Esophagus squamous epithelium (tissue), 4 donors: ENCODE data around the gene SS18L1.

Experiments used
- CTCF ChIP-seq, 6 experiments: fragments of 450-650 bp in 4 of 6; fragments of 200-600 bp in 2 of 6; sonication (generic) in 2 of 6; IDR thresholded peaks; one replicate each; pipeline ENCODE4 v1.5.1; 2016 to 2019; ENCODE audit warnings: antibody characterized with exemption in 6 of 6, mild to moderate bottlenecking in 4 of 6, moderate library complexity in 4 of 6
- POLR2A ChIP-seq, 4 donors: fragments of 450-650 bp; IDR thresholded peaks; one replicate each; pipeline ENCODE4 v1.6.1; 2017; ENCODE audit warnings: antibody characterized with exemption in 4 of 4, mild to moderate bottlenecking in 4 of 4, moderate library complexity in 3 of 4

GRCh38 chr20:62176866-62177265, 33.3 kb downstream of the SS18L1 start:
- no peak for TF ChIP-seq CTCF (IDR thresholded peaks at IDR 0.05)
- no peak for TF ChIP-seq POLR2A (IDR thresholded peaks at IDR 0.05)
